GM21423 (cell line): ENCODE results near the gene CHTOP.
"Not testable (repeated sequence)": the region's sequence is repeated elsewhere in the genome, so short reads cannot be mapped to it uniquely, and the experiment has no call there.

ENCODE experiments used
- ATAC-seq: cut with Tn5 transposase; IDR thresholded peaks from one replicate; pipeline ENCODE4 v1.9.1; 2021; ENCODE audit warnings: mild to moderate bottlenecking, moderate library complexity; ENCODE audit not compliant: unreplicated experiment

CHTOP gene

DNA sequence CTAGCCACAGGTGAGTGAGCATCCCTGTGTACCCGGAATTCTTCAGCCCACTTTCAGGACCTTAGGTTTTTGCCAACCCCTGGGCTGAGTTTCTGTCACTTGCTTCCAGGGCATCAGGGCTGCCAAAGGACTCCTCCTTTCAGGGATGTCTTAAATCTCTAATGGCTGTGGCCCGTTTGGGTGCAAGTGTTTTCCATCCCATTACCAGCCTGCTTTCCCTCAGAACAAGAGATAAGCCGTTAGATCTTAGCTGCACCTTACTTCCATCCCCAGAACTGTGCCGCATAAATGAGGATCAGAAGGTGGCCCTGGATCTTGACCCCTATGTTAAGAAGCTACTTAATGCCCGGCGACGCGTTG, 25.3 kb downstream of the CHTOP start:
- ATAC-seq, result no peak

DNA sequence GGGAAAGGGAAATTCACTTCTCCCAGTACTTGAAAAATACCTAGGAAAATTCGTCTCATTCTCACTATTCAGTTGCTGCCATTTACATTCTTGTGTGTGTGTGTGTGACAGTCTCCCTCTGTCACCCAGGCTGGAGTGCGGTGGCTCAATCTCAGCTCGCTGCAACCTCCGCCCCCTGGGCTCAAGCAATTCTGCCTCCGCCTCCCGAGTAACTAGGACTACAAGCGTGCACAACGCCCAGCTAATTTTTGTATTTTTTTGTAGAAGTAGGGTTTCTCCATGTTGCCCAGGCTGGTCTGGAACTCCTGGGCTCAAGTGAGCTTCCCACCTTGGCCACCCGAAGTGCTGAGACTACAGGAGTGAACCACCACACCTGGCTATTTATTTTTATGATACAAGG, 25.8 kb downstream of the CHTOP start:
- ATAC-seq, result no peak

DNA sequence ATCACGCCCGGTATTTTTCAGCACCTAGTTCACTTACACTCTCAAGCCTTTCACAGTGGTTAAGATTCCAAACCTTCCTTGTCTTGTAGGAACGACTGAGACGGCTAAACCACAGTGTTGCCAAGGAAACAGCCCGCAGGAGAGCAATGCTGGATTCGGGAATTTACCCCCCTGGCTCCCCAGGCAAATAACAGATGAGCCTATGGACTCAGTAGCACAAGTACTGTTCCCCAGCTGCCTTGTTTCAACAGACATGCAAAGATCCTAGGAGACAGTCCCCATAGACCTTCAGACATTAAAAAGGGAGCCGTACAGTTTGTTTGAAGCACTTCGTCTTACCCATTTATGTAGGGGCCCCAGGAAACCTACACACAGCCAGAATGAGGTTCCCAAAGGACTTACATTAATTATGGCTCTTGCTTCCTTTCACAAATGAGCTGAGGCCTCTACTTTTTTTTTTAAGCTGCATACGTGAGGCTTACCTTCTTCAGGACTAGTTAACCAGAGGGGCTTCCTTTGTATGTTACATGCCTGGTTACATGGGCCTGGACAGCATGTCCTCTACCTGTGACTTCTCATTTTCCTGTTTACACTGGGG, 27.3 kb downstream of the CHTOP start:
- no peak for ATAC-seq

DNA sequence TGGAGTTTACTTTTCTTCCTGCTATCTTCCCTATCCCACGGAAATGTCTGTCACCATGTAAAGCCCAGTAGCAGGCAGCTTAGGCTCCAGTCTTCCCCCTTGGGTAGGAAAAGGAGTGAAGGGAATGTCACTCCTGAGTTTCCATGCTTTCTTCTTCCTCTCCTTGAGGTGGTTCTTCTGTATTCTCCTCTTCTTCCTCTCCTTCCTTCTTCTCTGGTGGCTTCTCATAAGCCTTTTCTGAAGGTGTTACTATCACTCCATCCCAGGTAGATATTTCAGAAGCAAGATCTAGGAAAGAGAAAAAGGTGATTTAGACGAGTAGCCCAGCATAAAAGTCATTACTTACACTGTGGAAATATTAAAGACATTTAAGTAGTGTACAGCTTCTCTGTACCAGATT, 28.4 kb downstream of the CHTOP start:
- no peak for ATAC-seq

DNA sequence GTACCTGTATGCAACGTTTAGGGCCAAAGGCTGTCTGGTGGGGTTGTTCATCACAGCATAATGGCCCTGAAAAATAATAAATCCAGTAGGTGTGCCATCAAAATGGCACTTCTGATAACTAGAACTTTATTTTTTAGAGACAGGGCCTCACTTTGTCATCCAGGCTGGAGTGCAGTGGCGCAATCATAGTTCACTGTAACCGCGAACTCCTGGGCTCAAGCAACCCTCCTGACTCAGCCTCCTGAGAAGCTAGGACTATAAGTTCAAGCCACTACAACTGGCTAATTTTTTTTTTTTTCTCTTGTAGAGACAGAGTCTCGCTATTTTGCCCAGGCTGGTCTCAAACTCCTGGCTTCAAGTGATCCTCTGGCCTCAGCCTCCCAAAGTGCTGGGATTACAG, 29.3 kb downstream of the CHTOP start:
- ATAC-seq, result no peak

DNA sequence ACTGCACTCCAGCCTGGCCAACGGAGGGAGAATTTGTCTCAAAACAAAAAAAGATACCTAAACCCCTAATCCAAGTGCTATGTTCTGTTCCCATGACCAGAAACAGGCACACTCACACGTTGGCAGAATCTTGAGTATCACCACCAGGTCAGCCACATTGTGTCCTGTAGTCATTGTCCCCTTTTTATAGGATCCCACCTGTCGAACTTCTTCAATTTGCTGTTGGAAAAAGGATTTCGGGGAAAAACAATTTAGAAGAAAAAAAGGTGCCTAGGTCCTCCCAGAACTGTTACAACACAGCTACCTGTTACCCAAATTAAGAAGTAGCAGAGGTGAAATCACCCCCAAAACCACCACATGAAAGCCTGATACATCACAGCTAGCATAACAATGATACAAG, 33.6 kb downstream of the CHTOP start:
- no peak for ATAC-seq

DNA sequence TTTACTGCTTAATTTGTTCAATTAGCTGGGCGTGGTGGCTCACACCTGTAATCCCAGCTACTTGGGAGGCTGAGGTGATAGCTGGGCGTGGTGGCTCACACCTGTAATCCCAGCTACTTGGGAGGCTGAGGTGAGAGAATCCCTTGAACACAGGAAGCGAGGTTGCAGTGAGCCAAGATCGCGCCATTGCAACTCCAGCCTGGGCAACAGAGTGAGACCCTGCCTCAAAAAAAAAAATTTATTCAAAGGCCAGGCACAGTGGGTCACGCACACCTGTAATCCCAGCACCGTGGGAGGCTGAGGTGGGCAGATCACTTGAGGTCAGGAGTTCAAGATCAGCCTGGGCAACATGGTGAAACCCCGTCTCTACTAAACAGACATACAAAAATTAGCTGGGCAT, 34.8 kb downstream of the CHTOP start:
- not testable (repeated sequence) for ATAC-seq

DNA sequence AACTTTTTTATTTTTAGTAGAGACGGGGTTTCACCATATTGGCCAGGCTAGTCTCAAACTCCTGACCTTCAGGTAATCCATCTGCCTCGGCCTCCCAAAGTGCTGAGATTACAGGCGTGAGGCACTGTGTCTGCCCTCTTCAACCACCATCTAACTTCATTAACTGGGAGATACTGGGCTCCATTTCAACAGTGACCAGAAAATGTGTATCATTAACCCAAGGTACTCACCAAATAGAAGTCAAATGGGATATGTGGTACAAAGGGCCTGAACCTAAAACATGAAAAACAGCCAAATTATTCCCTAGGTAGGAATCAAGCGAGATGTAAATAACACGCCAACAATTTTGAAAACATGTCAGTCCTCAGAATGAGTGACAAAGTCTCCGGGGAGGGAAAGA, 35.7 kb downstream of the CHTOP start:
- ATAC-seq, result no peak

DNA sequence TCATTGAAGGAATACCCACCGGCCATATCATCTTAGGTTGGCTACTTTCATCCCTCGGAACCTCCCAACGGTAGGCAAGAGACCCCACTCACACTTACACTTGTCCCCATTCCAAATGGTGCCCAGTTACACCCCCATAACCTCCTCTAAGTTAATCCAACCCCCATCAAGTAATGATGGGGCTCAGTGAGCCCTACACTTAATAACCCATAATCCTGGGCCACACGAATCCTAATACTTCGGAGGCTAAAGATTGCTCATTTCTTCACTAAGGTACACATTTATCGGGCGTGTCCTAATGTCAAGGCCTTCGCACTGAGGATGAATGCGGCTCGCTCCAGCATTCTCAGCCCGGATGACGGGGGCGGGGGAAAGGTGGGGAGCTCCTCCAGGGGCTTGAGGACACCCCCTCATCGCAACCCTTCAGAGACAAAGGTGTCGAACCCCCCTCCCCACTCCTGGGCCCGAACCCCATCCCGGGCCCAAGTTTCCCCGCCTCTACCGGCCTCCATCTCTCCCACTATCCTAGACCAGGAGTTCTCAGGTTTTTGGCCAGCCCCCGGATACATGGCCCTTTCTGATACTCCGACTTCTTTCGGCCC, 36.5 kb downstream of the CHTOP start:
- no peak for ATAC-seq

DNA sequence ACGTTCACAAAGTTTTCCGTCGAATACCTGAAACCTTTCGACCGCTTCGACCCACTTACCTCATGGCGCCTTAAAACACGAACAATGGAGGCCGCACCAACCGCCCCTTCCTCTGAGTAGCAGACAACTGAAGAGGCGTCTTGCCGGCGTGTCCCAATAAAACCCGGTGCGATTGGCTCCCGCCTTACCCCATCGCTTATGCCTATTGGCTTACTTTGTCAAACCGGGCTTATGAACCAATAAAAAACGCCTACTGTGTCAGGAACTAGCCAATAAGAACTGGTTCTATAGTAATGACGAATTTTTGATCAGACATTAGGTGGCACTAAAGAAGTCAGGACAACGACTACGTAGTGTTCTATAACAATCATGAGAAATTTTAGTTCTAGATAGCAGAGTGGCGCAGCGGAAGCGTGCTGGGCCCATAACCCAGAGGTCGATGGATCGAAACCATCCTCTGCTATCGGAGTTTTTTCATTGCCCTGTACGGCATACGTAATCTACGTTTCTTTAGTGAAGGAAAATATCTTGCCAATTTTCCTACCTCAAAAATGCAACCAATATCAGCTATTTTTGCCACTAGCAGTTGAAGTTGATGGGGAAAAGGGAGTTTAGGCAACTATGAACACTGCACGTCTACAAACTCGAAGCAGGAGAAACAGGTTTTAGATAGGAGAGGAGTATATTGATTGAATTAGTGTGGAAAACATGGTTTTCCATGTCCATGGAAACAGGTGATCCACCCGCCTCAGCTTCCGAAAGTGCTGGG, 37.2 kb downstream of the CHTOP start, which contains the start of gene ILF2:
ILF2 (minus strand) TSS at position 135 of the 769 bp plus-strand sequence; CDS start at position 64, 71 bp downstream.
- ATAC-seq, result peak; percentile 93

DNA sequence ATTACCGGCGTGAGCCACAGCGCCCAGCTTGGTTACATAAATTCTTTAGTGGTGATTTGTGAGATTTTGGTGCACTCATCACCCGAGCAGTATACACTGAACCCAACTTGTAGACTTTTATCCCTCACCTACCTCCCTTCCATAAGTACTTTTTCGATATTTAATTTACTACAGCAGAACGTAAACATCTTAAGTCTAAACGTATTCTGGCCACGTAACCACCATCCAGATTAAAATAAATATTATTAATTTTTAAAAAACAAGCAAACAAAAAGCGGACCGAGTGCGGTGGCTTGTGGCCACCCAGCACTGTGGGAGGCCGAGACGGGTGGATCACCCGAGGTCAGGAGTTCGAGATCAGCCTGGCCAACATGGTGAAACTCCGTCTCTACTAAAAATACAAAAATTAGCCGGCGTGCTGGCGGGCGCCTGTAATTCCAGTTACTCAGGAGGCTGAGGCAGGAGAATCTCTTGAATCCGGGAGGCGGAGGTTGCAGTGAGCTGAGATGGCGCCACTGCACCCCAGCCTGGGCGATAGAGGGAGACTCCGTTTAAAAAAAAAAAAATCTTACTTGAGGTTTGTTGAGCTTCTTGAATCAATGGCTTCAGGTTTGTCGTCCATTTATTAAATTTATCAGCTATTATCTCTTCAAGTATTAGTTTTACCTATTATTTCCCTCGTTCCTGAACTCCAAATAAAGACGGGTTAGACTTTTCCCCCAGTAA, 37.9 kb downstream of the CHTOP start:
- ATAC-seq, result peak; percentile 13

DNA sequence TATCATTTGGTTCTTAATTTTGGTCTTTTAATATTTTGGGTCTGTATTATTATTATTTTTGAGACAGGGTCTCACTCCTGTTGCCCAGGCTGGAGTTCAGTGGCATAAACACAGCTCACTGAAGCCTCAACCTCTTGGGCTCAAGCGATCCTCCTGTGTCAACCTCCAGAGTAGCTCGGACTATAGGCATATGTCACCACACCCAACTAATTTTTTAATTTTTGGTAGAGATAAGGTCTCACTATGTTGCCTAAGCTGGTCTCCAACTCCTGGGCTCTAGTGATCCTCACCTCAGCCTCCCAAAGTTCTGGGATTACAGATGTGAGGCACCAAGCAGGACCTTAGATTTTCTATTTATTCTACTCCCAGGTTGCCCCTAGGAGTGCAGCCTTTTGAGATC, 39.6 kb downstream of the CHTOP start:
- no peak for ATAC-seq

DNA sequence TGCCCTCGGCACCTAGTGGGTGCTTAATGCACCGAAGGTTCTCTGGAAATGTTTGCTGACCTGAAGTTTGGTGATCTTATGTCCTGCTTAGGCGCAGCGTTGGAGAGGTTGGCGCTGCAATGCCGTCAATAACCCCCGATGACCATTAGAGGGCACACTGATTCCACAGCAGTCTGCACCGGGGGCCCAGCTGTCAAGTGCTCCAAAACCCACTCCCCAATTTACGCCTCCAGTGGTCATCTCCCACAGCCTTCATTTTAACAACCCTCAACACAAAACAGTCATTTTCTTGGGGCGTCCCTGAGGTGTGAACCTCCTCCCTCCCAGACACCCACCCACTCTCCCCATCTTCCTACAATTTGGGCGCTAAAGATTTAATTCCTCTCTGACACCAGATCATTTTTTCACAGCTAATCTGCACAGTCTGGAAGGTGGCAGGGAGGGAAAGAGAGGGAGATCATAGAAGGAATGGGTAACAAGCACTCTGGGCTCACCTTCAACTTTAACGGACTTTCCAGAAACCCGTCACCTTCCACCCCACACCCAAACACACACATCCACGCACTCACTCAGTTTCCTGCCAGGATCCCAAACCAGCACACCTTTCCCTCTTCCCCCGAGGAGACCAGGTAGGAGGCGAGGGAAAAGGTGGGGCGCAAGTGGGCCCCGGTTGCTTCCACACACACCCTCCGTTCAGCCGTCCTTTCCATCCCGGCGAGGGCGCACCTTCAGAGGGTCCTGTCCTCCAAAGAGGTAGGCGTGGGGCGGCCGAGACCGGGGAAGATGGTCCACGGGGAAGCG, 44.1 kb downstream of the CHTOP start:
- no peak for ATAC-seq

DNA sequence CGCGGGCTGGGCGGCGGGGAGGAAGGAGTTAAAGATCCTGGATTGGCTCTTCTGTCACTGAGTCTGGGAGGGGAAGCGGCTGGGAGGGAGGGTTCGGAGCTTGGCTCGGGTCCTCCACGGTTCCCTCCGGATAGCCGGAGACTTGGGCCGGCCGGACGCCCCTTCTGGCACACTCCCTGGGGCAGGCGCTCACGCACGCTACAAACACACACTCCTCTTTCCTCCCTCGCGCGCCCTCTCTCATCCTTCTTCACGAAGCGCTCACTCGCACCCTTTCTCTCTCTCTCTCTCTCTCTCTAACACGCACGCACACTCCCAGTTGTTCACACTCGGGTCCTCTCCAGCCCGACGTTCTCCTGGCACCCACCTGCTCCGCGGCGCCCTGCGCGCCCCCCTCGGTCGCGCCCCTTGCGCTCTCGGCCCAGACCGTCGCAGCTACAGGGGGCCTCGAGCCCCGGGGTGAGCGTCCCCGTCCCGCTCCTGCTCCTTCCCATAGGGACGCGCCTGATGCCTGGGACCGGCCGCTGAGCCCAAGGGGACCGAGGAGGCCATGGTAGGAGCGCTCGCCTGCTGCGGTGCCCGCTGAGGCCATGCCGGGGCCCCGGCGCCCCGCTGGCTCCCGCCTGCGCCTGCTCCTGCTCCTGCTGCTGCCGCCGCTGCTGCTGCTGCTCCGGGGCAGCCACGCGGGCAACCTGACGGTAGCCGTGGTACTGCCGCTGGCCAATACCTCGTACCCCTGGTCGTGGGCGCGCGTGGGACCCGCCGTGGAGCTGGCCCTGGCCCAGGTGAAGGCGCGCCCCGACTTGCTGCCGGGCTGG, 44.9 kb downstream of the CHTOP start, which contains the start of gene NPR1:
NPR1 (plus strand) TSS at position 170 of the 818 bp plus-strand sequence; CDS start at position 591, 421 bp downstream.
- ATAC-seq, result no peak

DNA sequence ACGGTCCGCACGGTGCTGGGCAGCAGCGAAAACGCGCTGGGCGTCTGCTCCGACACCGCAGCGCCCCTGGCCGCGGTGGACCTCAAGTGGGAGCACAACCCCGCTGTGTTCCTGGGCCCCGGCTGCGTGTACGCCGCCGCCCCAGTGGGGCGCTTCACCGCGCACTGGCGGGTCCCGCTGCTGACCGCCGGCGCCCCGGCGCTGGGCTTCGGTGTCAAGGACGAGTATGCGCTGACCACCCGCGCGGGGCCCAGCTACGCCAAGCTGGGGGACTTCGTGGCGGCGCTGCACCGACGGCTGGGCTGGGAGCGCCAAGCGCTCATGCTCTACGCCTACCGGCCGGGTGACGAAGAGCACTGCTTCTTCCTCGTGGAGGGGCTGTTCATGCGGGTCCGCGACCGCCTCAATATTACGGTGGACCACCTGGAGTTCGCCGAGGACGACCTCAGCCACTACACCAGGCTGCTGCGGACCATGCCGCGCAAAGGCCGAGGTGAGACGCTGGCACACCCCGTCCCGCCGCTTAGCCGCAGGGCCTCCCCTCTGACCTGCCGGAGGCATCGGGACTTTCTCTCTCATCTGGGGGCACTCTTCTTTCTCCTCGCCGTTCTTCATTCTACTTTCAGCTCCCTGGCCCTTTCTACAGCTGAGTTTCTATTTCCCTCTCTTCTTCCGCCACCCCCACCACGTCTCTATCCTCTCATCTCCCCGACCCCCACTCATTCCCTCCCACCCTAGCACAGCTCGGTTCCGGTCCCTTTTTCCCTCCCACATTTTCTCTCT, 45.7 kb downstream of the CHTOP start:
- no peak for ATAC-seq

DNA sequence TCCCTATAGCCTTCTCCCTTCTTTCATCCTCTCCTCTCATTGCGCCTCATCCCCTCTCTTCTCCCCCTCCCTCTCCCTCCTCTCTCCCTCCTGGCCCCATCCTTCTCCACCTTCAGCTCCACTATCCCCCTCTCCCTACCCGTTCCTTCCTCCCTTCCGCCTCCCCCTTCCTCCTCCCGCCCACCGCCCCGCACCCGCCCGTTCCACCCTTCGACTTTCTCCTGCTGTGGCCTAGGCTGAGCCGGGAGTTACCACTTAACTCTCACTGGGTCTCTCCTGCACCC, 46.2 kb downstream of the CHTOP start:
- ATAC-seq, result no peak

DNA sequence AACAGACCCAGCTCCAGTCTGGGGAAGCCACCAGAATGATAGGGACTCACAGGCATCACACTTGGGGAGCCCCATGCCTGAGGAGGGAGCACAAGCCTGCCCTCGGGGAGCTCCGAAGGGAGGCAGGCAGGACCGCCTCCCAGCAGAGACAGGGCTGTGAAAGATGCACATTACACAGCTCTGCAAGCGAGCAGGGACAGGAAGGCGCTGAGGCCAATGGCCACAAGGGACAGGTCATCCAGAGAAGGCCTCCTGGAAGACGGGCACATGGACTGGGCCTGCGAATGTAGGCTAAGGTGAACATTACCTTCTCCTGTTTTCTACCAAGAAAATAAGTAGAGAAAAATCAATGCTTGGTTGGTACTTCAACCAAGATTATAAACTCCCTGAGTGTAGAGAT, 48.9 kb downstream of the CHTOP start:
- no peak for ATAC-seq

DNA sequence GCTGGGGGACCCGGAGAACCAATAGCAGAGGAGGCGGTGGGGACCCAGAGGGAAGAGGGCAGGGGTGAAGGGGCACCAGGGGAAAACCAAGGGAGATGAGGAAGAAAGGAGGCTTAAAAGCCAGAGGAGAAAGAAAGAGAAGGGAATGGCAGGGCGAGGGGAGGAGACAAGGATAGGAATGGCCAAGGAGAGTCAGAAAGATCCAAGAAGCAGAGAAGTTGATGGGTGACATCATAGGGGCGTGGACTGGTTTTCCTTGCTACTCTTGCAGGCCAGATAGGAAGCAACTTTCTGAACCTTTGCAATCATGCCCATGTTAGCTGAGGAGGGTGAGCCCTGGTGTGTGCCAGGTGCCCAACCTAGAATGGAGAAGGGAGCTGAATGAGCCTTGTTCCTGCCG, 50.0 kb downstream of the CHTOP start:
- ATAC-seq, result no peak

DNA sequence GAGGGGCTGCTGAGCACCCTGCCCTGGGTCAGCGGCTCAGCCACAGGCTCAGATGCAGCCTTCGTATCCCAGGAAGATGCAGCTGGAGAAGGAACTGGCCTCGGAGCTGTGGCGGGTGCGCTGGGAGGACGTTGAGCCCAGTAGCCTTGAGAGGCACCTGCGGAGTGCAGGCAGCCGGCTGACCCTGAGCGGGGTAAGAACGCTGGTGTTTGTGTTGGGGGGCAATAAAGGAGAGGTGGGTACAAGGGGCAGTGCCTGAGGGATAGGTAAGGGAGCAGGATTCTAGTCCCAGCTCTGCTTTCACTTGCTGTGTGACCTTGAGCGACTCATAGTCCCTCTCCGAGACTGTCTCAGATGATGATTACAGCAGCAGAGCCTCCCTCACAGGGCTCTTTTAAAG, 51.0 kb downstream of the CHTOP start:
- no peak for ATAC-seq
